ENCODE measurements around the gene CTTNBP2. TPM values are rescaled to one million over a fixed set of nuclear protein-coding genes. Genes with fewer than 3 reads are reported as not detected.

The CTTNBP2 gene
- total RNA-seq, 4 donors from 2014 or later: 6.8 to 15.4 (median 10.3) TPM

DNA sequence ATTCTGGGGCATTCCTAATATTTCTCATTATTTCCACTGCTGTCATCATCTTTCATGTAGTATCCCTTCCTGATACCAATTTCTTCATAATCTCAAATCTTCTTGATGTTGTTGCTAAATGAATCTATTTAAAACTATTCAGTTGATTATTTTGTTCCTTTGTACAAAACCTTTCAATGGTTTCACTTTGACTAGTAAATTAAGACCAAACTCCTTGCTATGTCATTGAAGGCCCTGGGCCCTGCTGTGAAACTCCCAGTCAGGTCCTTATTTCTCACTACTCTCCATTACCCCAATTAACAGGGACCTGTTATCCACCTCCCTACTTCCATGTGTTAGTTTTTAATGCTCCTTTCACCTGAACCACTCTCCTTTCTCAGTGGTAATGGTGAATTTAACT lies 97.0 kb downstream of the CTTNBP2 start:
- TF ChIP-seq, protein P1, sequence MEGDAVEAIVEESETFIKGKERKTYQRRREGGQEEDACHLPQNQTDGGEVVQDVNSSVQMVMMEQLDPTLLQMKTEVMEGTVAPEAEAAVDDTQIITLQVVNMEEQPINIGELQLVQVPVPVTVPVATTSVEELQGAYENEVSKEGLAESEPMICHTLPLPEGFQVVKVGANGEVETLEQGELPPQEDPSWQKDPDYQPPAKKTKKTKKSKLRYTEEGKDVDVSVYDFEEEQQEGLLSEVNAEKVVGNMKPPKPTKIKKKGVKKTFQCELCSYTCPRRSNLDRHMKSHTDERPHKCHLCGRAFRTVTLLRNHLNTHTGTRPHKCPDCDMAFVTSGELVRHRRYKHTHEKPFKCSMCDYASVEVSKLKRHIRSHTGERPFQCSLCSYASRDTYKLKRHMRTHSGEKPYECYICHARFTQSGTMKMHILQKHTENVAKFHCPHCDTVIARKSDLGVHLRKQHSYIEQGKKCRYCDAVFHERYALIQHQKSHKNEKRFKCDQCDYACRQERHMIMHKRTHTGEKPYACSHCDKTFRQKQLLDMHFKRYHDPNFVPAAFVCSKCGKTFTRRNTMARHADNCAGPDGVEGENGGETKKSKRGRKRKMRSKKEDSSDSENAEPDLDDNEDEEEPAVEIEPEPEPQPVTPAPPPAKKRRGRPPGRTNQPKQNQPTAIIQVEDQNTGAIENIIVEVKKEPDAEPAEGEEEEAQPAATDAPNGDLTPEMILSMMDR (IDR thresholded peaks at IDR 0.05; ENCODE audit: low read depth): no peak

DNA sequence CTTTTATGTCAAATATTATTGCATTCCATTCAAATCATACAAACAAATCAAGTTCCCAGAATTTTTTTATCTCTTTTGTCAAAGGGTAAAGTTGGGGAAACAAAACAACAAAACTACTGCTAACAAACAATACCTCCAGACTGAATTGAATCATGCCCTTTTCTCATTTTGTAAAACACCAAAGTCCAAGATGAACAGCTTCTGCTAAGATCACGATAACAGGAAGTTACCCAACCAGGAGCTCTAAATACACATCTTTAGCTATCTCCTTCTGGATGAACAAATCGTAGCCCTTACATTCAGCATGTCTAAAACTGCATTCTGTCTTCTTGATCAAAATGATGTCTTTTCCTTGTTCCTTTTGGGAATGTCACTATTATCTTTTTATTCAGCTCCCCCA lies 97.4 kb downstream of the CTTNBP2 start:
- TF ChIP-seq, protein P1 (IDR thresholded peaks at IDR 0.05; ENCODE audit: low read depth): no peak

DNA sequence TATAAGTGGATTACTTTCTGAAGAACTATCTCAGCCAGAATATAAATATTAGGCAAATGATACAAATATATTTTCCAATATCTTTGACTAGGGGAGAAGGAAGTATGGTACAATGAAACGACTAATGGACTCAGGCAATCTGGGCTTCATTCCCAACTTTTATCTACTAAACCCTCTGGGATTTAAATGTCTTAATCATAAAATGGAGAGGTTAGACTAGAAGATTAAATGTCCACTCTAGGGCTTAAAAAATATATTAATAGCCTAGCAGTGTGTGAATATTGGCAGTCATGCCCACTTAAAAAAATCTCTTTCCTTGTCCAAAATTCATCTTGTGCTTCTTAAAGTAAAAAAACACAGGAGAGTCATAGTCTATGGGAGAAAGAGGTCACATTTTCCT lies 98.3 kb downstream of the CTTNBP2 start:
- TF ChIP-seq, protein P1 (IDR thresholded peaks at IDR 0.05; ENCODE audit: low read depth): no peak

DNA sequence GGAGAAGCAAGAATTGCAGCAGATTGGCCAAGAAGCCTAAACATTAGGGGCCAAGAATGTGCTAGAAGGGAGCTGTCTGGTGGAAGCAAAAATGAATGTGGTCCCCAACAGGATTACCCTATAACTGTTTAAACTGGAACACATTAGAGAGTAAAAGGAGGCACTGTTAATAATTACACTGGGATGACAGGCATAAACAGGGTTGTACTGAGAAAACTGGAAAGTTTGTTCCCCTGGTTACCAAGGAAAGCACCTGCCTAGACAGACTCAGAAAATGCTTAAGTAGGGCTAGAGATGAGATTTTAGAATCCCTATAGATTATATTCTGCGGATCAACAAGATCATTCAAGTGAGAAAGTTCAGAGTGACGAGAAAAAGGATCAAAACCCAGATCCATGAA lies 100.8 kb downstream of the CTTNBP2 start:
- TF ChIP-seq, protein P1 (IDR thresholded peaks at IDR 0.05; ENCODE audit: low read depth): no peak

DNA sequence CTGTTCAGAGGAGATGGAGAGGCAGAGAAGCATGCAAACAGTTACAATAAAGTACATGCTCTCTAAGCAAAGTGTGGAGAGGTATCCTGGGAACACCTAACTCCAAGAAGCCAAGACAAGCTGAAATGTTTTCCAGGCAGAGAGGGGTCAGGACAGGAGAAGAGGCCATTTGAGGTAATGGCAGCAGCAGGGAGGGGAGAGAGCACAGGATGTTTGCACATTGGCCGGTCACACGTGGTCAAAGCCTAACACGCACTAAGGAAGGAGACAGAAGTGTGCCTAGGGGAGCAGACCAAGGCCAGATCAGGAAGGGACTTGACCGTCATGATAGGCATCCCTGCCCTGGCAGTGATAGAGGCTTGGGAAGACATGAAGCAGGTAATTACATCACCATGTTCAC lies 101.5 kb downstream of the CTTNBP2 start:
- TF ChIP-seq, protein P1 (IDR thresholded peaks at IDR 0.05; ENCODE audit: low read depth): no peak

DNA sequence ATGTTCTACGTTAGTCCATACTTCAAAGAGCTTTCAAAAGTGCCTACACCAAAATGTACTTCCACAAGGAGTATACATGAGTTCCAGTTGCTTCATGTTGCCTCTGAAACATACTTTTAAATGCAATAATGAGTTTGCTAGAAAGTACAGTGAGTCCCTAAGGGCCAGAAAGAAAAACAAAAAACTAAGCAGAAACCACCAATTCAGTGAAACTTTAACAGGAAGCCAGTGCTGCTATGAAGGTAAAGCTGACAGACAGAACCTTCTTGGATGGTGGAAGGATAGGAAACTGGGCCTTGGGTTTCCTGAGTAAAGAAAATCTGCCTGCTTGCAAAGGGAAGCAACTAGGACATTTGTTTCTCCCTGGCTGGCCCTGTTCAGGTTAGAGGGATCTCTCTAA lies 104.2 kb downstream of the CTTNBP2 start:
- TF ChIP-seq, protein P1 (IDR thresholded peaks at IDR 0.05; ENCODE audit: low read depth): no peak

DNA sequence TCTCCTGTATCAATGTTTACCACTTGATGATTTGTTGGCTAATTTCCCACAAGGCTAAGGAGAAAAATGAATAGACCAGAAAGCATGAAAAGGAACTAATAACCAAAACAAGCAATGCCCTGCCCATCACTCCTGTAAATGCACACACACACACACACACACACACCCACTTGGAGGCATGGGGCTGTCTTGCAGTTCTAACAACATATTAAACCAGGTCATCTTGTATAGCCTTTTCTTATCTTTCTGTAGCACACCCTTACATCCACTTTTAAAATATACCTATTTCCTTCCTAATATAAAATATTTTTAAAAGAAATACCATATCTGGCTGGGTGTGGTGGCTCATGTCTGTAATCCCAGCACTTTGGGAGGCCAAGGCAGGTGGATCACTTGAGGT lies 105.3 kb downstream of the CTTNBP2 start:
- TF ChIP-seq, protein P1 (IDR thresholded peaks at IDR 0.05; ENCODE audit: low read depth): no peak
